GM12892 (cell line): ENCODE results near the gene CHST5. TPM values are rescaled to one million over a fixed set of nuclear protein-coding genes. Genes with fewer than 3 reads are reported as not detected.

Experiments
- DNase-seq: peaks from one replicate; pipeline ENCODE4 v3.0.0; 2011; ENCODE audit not compliant: insufficient read length
- FAIRE-seq: peaks from 2 replicates; lab custom pipeline; 2011; peaks lifted over from hg19 to GRCh38; lab: Jason Lieb, UNC
- POLR2A ChIP-seq: IDR thresholded peaks from 2 replicates; pipeline ENCODE4 v1.6.1; 2011; ENCODE audit warnings: low read depth, low read length, control low read depth
- POLR2AphosphoS5 ChIP-seq: IDR thresholded peaks from 2 replicates; pipeline ENCODE4 v1.6.1; 2011; ENCODE audit warnings: low read depth, low read length, control low read depth
- TAF1 ChIP-seq: IDR thresholded peaks from 2 replicates; pipeline ENCODE4 v1.6.1; 2011; ENCODE audit warnings: low read depth, mild to moderate bottlenecking, control low read depth, low read length, borderline replicate concordance
- polyA plus RNA-seq: library from polyadenylated mRNA; unstranded; fragments of >200 nt; gene quantifications from one replicate; pipeline ENCODE4 v1.2.1, GENCODE V29; 2012; ENCODE audit warnings: missing spikeins, inconsistent platforms; ENCODE audit not compliant: missing spikeins

CHST5 gene
- polyA plus RNA-seq = not detected

DNA sequence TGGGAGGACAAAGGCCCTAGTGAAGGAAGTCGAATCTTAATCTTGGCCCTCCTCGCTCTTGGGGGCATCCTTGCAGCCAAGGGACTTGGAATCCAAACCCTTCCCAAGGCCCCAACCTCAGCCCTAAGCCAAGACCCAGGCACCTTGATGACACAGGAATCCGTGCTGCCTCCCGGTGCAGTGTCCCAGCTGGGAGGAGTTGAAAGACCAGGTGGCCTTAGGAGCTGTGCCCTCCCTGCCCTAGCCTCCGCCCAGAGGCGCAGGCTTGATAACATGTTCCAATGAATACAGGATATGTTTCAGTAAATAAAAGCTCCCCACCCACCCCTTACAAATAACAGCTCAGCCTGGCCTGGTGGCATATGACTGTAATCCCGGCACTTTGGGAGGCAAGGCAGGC is at the start of gene CHST5:
Gene CHST5 (minus strand): TSS at position 208 of the 400 bp plus-strand sequence. CDS start 5,724 bp downstream, outside the sequence.
- DNase-seq (no peak), FAIRE-seq (no peak)
- TF ChIP-seq TAF1 = no peak
- no peak for TF ChIP-seq POLR2AphosphoS5
- TF ChIP-seq POLR2A = no peak

DNA sequence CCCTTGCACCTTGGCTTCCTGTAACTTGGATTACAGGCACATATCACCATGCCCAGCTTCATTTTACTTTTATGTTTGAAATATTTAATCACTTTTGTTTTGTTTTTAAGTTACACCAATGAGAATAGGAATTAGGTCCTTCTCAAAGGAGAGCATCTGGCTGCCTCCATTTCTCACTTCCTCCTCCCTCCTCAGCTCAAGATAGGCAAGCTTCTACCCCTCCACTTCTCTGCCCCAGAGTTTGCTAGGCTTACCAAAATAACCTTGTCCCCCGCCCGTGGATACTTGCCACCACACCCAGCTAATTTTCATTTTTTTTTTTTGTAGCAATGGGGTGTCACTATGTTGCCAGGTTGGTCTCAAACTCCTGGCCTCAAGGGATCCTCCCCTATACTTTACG is 48.2 kb upstream of the CHST5 start:
- FAIRE-seq = no peak
- no peak for DNase-seq
- no peak for TF ChIP-seq POLR2A
- no peak for TF ChIP-seq TAF1
- TF ChIP-seq POLR2AphosphoS5 = no peak

DNA sequence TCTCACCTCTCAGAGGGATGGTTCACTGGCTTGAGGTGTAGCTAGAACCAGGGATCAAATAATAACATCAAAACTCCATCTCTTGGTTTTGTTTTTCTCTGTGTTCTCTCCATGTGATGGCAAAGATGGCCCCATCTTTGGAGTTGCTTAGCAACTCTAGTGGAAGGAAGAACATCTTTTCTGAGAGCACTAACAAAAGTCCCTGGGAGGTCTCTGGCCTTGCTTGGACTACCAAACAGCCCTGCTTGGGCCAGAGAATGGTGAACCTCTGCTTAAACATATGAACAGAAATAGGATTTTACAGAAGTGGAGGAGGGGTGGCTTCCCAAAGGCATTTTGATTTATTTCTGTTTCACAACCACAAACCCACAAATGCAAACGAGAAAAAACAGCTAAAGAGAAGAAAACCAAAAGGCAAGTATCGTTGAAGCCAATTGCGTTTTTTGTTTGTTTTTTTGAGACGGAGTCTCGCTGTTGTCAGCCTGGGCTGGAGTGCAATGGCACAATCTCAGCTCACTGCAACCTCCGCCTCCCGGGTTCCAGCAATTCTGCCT is 43.5 kb upstream of the CHST5 start:
- DNase-seq (no peak), FAIRE-seq (no peak)
- no peak for TF ChIP-seq POLR2A
- TF ChIP-seq TAF1 = no peak
- TF ChIP-seq POLR2AphosphoS5 = no peak

DNA sequence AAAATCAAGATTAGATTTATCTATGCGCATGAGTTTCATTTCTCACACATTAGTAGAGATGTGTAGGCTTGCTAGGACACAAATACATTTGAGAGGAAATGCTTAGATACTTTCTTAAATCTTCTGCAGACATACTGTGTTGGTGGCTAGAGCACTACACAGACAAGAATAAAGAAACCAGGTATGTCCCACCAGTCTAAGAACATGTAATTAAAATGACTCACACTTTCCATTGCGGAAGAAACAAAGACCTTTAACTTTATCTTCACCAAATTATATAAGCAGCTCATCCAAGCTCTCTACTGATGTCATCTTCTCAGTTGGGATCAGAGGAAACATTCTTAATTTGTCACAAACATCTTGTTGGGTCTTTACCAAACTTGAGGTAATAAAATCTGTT is 42.8 kb upstream of the CHST5 start:
- no peak for DNase-seq
- TF ChIP-seq TAF1 (no peak), POLR2A (no peak), POLR2AphosphoS5 (no peak)
- no peak for FAIRE-seq

DNA sequence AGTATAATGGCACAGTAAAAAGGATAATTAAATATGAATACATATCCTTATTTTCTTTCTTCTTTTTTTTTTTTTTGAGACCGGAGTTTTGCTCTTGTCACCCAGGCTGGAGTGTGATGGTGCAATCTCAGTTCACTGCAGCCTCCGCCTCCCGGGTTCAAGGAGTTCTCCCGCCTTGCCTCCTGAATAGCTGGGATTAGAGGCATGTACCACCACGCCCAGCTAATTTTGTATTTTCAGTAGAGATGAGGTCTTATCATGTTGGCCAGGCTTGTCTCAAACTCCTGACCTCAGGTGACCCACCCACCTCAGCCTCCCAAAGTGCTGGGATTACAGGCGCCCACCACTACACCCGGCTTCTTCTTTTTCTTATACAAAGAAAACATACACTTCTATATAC is 42.3 kb upstream of the CHST5 start:
- DNase-seq = no peak

DNA sequence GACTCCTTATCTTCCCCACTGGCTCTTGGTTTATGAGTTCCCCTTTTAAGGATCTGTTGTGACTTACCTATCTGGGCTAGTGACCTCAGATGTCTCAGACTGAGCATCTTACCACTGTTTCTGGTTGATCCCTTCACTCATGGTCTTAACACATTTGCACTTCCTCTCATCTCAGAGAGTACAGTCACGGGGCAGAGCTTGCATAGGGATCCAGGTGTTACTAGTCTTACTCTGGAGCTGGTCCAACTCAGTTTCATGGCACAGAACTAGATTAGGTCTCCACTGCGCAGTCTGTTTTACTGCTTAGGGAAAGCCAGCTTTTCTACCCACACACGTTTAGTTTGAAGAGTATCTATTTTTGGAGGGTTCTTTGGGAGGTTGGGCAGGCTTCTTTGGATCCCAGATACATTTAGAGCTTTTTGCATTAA is 40.5 kb upstream of the CHST5 start:
- TF ChIP-seq TAF1 (no peak), POLR2AphosphoS5 (no peak), POLR2A (no peak)
- no peak for FAIRE-seq

More for the DNA sequence above, 42.3 kb upstream of the CHST5 start:
- FAIRE-seq = no peak
- TF ChIP-seq TAF1 (no peak), POLR2A (no peak), POLR2AphosphoS5 (no peak)

DNA sequence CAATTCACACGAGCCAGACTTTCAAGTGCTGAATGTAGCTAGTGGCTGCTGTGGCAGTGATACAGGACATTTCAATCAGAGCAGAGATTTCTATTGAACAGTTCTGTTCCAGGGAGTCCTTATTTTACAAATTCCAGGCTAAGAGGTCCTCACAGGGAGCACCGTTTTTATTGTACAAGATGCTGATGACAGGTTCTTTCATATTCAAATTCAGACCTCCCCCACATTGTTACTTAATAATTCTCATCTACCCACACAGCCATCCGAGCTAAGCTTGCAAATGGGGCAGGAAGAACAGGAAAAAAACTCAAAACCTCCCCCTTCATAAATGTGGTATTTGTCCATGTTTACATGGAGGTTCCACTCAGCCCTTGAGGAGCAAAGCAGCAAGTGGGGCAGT is 40.0 kb upstream of the CHST5 start:
- FAIRE-seq (no peak), DNase-seq (no peak)
- TF ChIP-seq TAF1 = no peak
- TF ChIP-seq POLR2AphosphoS5 = no peak
- no peak for TF ChIP-seq POLR2A

More for the DNA sequence above, 40.5 kb upstream of the CHST5 start:
- no peak for DNase-seq

DNA sequence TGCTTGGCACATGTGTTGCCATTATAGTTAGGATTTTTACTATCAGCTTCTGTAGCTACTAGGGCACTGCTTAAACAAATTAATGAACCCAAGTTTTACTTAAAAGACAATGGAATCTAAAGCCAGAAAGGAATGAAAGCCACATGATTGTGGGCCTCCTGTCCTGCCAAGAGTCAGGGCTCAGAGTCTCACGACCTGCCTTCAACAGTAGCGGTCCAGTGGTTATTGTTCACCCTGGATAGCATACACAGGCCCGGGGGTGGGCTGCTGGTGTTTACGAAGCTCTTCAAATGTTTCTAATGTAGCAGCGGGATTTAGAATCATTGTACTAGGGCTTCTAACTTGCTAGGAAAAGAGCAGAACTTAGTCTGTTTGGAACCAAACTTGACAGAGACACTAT is 38.0 kb upstream of the CHST5 start:
- no peak for FAIRE-seq
- no peak for DNase-seq
- TF ChIP-seq POLR2AphosphoS5 (no peak), POLR2A (no peak), TAF1 (no peak)

DNA sequence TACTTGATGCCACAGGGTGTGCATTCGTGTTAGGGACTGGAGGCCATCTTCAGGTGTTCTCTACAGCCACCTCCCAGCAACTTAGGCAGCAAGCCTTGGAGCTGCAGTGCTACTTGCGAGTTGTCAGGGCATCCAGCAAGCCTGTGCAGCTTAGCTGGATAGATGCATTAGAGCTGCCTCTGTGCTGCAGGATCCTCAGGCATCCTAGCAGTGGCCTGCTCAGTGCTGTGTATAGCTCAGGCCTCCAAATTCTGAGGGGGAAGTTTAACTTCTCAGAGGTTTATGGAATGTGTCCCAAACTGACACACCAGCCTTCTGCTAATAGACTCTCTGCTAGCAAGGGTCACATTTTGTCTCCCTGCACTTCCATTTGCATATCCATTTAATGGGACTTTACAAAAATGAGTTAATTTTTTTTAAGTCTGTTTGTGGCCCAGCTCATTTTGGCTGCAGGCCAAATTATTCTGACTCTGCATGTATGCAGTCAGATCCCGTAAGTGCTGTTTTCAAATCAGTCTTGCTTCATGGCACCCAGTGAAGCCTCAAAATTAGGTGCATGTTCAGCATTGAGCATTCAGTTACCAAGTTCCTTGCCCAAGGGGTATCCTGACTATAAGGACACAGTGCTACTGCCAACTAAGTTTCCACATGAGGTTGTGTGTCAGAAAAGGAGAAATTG is 37.1 kb upstream of the CHST5 start:
- DNase-seq (no peak), FAIRE-seq (no peak)
- no peak for TF ChIP-seq POLR2AphosphoS5
- TF ChIP-seq POLR2A = no peak
- no peak for TF ChIP-seq TAF1

DNA sequence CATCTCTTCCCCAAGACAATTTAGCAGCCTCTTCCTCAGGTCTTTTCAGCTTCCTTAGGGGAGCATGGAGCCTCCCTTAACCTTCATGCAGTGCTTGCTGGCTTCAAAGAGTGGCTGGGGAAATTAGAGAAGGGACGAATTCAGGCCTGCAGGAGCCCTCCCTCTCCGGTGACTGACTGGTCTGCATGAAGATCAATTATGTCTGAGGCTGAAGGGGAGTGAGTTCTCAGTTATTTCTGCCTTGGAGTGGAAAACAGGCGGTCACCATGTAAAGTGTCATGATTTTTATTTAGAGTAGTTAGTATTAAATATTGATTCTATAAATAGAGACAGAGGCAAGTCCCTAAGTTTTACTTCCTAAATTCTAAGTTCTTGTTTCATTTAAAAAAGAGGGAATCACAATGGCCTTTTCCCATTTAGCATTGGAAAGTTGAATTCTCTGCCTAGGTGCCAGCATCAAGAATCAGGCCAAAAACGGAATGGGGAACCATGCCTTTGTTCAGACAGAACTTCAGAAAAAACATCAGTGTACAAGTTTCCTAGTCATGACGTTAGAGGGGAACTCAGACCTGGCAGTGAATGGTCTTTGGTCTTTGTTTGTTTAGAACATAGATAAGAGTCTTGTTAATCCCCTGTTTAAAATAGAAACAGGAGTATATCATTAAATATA is 34.6 kb upstream of the CHST5 start:
- DNase-seq = no peak
- FAIRE-seq = no peak
- TF ChIP-seq POLR2AphosphoS5 (no peak), POLR2A (no peak), TAF1 (no peak)

DNA sequence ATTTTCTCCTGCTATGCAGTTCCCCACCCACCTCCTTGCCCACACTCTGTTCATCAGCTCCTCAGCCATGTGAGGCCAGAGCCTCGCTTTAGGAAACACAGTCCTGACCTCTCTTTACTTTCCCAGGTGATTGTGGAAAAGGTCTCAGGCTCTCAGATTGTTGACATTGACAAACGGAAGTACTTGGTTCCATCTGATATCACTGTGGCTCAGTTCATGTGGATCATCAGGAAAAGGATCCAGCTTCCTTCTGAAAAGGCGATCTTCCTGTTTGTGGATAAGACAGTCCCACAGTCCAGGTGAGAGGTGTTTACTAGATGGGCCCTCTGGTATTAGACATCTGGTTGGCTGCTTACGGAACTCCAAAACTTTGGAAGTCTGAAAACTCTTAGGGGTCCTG is 32.0 kb upstream of the CHST5 start:
- DNase-seq (no peak), FAIRE-seq (no peak)
- no peak for TF ChIP-seq POLR2AphosphoS5
- no peak for TF ChIP-seq TAF1
- no peak for TF ChIP-seq POLR2A

DNA sequence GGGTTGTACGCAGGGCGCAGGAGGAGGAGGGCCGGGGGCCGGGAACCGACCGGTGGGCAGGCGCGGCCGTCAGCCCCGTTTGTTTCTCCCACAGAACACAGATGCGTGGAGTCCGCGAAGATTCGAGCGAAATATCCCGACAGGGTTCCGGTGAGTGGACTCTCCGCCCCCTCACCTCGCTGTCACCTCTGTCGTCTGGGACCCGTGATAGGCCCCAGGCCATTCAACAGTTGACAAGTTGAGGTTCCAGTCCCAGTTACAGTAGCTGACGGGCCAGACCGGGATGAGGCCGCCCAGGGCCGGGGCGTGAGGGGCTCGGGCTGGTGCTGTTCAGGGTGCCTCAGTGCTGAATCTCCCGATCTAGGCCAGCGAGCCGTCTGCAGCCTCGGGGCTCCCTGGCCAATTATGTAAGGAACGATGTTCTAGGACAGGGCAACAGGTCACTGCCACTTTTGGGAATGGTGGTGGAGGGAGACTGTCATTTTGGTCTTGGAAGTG is 30.9 kb upstream of the CHST5 start:
- DNase-seq (no peak), FAIRE-seq (no peak)
- TF ChIP-seq TAF1 (no peak), POLR2A (no peak), POLR2AphosphoS5 (no peak)
